Measurements from ENCODE around the gene SLC2A13. TPM values are rescaled to one million over a fixed set of nuclear protein-coding genes. Genes with fewer than 3 reads are reported as not detected.
"Not testable (repeated sequence)": the region's sequence is repeated elsewhere in the genome, so short reads cannot be mapped to it uniquely, and the experiment has no call there.

Gene SLC2A13
- total and polyA plus RNA-seq, 2 donors from 2014 or later, result 3.9 to 18.6 TPM

DNA sequence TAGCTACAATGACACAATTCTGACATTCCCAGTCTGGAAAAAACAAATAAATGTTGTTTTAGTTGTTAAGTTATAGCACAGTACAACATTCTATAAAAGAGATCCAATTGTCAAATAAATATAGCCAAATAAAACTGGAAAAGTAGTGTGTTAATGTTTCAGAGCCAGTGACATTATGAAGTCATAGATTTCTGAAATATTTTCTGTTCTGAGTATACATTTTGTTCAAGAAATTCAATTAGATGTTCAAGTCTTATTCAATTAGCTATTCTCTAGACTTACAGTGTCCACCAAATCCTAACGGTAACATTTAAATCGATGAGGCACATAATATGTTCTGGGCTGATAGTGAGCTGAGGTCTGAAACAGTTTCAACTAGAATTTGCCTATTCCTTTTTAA is 290.1 kb downstream of the SLC2A13 start:
- intact Hi-C loops (cut with DNase I), result no loop called here
- H3K27ac ChIP-seq (ENCODE audit: low read depth in 2 of 2, low read length in 2 of 2), result no peak overlapping the region
- H3K4me1 ChIP-seq (ENCODE audit: control insufficient read depth in 2 of 3, insufficient read depth in 2 of 3, low read depth in 1 of 3, low read length in 3 of 3), result no peaks in the 10 kb centered on the region
- DNase-seq (no peak), FAIRE-seq (no peak)
- no peak overlapping the region for H3K4me3 ChIP-seq (ENCODE audit: low read length in 3 of 3)
- H3K36me3 ChIP-seq (ENCODE audit: control insufficient read depth in 2 of 3, insufficient read depth in 3 of 3, low read length in 3 of 3), result no peaks in the 10 kb centered on the region
- TF ChIP-seq, protein P1, sequence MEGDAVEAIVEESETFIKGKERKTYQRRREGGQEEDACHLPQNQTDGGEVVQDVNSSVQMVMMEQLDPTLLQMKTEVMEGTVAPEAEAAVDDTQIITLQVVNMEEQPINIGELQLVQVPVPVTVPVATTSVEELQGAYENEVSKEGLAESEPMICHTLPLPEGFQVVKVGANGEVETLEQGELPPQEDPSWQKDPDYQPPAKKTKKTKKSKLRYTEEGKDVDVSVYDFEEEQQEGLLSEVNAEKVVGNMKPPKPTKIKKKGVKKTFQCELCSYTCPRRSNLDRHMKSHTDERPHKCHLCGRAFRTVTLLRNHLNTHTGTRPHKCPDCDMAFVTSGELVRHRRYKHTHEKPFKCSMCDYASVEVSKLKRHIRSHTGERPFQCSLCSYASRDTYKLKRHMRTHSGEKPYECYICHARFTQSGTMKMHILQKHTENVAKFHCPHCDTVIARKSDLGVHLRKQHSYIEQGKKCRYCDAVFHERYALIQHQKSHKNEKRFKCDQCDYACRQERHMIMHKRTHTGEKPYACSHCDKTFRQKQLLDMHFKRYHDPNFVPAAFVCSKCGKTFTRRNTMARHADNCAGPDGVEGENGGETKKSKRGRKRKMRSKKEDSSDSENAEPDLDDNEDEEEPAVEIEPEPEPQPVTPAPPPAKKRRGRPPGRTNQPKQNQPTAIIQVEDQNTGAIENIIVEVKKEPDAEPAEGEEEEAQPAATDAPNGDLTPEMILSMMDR (IDR thresholded peaks at IDR 0.05; ENCODE audit: borderline replicate concordance, extremely low read depth, insufficient read depth), result no peak
- no peak overlapping the region for H3K9ac ChIP-seq (ENCODE audit: low read length in 3 of 3)
- H3K27me3 ChIP-seq (ENCODE audit: control insufficient read depth, insufficient read depth, low read length), result no peaks in the 10 kb centered on the region
- H3K9me3 ChIP-seq (ENCODE audit: control insufficient read depth in 2 of 3, insufficient read depth in 1 of 3, low read length in 3 of 3), result no peaks in the 10 kb centered on the region

DNA sequence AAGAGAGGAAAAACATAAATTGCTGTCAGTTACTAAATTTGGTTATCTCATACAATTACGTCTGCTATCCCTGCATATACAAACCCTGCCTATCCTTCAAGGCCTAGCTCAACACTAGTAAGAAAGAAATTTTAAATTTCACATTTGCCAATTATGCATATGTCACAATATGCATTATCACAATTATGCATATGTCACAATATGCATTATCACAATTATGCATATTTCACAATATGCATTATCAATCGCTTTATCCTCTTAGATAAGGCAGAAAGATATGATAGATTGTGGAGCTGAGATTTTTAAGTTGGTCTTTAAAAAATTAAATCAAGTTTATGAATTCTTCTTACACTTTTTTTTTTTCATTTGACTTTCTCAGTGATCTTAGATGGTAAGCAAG is 291.3 kb downstream of the SLC2A13 start:
- Histone ChIP-seq H3K4me3 (ENCODE audit: low read length in 3 of 3) (no peak overlapping the region), H3K4me1 (ENCODE audit: control insufficient read depth in 2 of 3, insufficient read depth in 2 of 3, low read depth in 1 of 3, low read length in 3 of 3) (no peaks in the 10 kb centered on the region), H3K27ac (ENCODE audit: low read depth in 2 of 2, low read length in 2 of 2) (no peak overlapping the region), H3K9ac (ENCODE audit: low read length in 3 of 3) (no peak overlapping the region), H3K36me3 (ENCODE audit: control insufficient read depth in 2 of 3, insufficient read depth in 3 of 3, low read length in 3 of 3) (no peaks in the 10 kb centered on the region), H3K9me3 (ENCODE audit: control insufficient read depth in 2 of 3, insufficient read depth in 1 of 3, low read length in 3 of 3) (no peaks in the 10 kb centered on the region), H3K27me3 (ENCODE audit: control insufficient read depth, insufficient read depth, low read length) (no peaks in the 10 kb centered on the region)
- TF ChIP-seq, protein P1 (IDR thresholded peaks at IDR 0.05; ENCODE audit: borderline replicate concordance, extremely low read depth, insufficient read depth), result no peak
- no peak for FAIRE-seq
- intact Hi-C loops (cut with DNase I), result no loop called here
- DNase-seq, result no peak

DNA sequence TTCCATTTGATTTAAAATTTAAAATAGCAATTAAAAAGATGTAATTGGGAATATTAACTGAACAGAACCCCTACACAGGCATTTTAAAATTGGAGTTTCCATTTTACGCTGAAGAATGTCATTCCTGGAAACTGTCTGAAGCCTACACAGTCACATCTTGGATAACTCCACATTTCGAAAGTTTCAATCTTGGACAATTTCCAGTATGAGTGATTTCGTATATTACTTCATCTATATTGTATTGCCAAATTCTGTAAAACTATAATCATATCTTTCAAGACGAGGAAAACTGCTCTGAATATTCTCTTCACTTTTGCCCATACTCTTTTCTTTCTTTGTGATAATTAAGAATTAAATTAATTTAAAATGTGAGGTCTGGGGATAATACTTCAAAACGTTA is 292.1 kb downstream of the SLC2A13 start:
- Histone ChIP-seq H3K27ac (ENCODE audit: low read depth in 2 of 2, low read length in 2 of 2) (no peak overlapping the region), H3K9ac (ENCODE audit: low read length in 3 of 3) (no peak overlapping the region), H3K27me3 (ENCODE audit: control insufficient read depth, insufficient read depth, low read length) (no peaks in the 10 kb centered on the region), H3K9me3 (ENCODE audit: control insufficient read depth in 2 of 3, insufficient read depth in 1 of 3, low read length in 3 of 3) (no peaks in the 10 kb centered on the region), H3K4me3 (ENCODE audit: low read length in 3 of 3) (no peak overlapping the region), H3K4me1 (ENCODE audit: control insufficient read depth in 2 of 3, insufficient read depth in 2 of 3, low read depth in 1 of 3, low read length in 3 of 3) (no peaks in the 10 kb centered on the region), H3K36me3 (ENCODE audit: control insufficient read depth in 2 of 3, insufficient read depth in 3 of 3, low read length in 3 of 3) (no peaks in the 10 kb centered on the region)
- DNase-seq (no peak), FAIRE-seq (no peak)
- TF ChIP-seq, protein P1 (IDR thresholded peaks at IDR 0.05; ENCODE audit: borderline replicate concordance, extremely low read depth, insufficient read depth), result no peak
- intact Hi-C loops (cut with DNase I), result no loop called here

DNA sequence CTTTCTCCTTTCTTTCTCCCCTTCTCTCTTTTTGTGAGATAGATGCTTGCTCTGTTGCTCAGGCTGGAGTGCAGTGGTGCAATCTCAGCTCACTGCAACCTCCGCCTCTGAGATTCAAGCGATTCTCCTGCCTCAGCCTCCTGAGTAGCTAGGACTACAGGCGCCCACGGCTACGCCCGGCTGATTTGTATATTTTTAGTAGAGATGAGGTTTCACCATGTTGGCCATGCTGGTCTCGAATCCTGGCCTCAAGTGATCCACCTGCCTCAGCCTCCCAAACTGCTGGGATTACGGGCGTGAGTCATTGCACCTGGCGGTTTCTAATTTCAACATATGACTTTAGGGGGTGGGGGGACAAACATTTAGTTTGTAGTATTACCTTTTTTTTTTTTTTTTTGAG is 293.4 kb downstream of the SLC2A13 start:
- intact Hi-C loops (cut with DNase I); H3K9me3 ChIP-seq (ENCODE audit: control insufficient read depth in 2 of 3, insufficient read depth in 1 of 3, low read length in 3 of 3); DNase-seq; H3K9ac ChIP-seq (ENCODE audit: low read length in 3 of 3); H3K27ac ChIP-seq (ENCODE audit: low read depth in 2 of 2, low read length in 2 of 2); FAIRE-seq; H3K4me1 ChIP-seq (ENCODE audit: control insufficient read depth in 2 of 3, insufficient read depth in 2 of 3, low read depth in 1 of 3, low read length in 3 of 3); H3K36me3 ChIP-seq (ENCODE audit: control insufficient read depth in 2 of 3, insufficient read depth in 3 of 3, low read length in 3 of 3); H3K4me3 ChIP-seq (ENCODE audit: low read length in 3 of 3); H3K27me3 ChIP-seq (ENCODE audit: control insufficient read depth, insufficient read depth, low read length): not testable (repeated sequence)
